A673 (cell line): ENCODE data around the gene CCR2. TPM values are rescaled to one million over a fixed set of nuclear protein-coding genes. Genes with fewer than 3 reads are reported as not detected.
A peak's percentile ranks its signal among the peaks of the same experiment; 100 is the strongest.

Experiments
- BruUV-seq: library from RNA; stranded (reverse); fragments of 400-500 nt; replicated peaks from 2 replicates; lab custom pipeline; 2021; lab: Mats Ljungman, UMichigan
- CTCF ChIA-PET: fragments of 300-600 bp; sonication (Branson Sonifier 250); formaldehyde crosslinking; loops from one replicate; lab custom pipeline; 2022; ENCODE audit warnings: antibody characterized with exemption; lab: Charles Lee
- POLR2A ChIA-PET: fragments of 300-600 bp; sonication (Branson Sonifier 250); formaldehyde crosslinking; loops from one replicate; lab custom pipeline; 2022; ENCODE audit warnings: antibody characterized with exemption; ENCODE audit not compliant: low non-redundant PET; lab: Charles Lee
- DNase-seq: peaks from one replicate; pipeline ENCODE4 v3.0.0-alpha.2; 2015; ENCODE audit warnings: low spot score
- H3K27ac ChIP-seq: fragments of 200-600 bp; sonication (generic); 2 replicates; pipeline ENCODE4 v1.5.1; 2016; ENCODE audit warnings: mixed run types, low read depth, mild to moderate bottlenecking, mixed read lengths, antibody characterized with exemption, low read length; ENCODE audit not compliant: poor library complexity, severe bottlenecking
- H3K27me3 ChIP-seq: fragments of 200-600 bp; sonication (generic); replicated peaks from 2 replicates; pipeline ENCODE4 v1.6.1; 2017; ENCODE audit warnings: mixed run types, low read depth, mild to moderate bottlenecking, mixed read lengths, antibody characterized with exemption, low read length; ENCODE audit not compliant: insufficient read depth, poor library complexity
- H3K36me3 ChIP-seq: fragments of 200-600 bp; sonication (generic); 2 replicates; pipeline ENCODE4 v1.6.1; 2016; ENCODE audit warnings: mixed run types, mild to moderate bottlenecking, mixed read lengths, antibody characterized with exemption, low read length; ENCODE audit not compliant: insufficient read depth, poor library complexity, severe bottlenecking
- H3K4me1 ChIP-seq: fragments of 200-600 bp; sonication (generic); 2 replicates; pipeline ENCODE4 v1.6.1; 2017; ENCODE audit warnings: mixed run types, mild to moderate bottlenecking, mixed read lengths, antibody characterized with exemption, low read length; ENCODE audit not compliant: insufficient read depth, poor library complexity, severe bottlenecking
- H3K4me3 ChIP-seq: fragments of 200-600 bp; sonication (generic); 2 replicates; pipeline ENCODE4 v1.5.1; 2016; ENCODE audit warnings: low read depth, mixed run types, mild to moderate bottlenecking, mixed read lengths, low read length; ENCODE audit not compliant: poor library complexity, severe bottlenecking
- H3K9me3 ChIP-seq: fragments of 200-600 bp; sonication (generic); 2 replicates; pipeline ENCODE4 v1.6.1; 2016; ENCODE audit warnings: mixed run types, low read depth, mild to moderate bottlenecking, mixed read lengths, antibody characterized with exemption, low read length; ENCODE audit not compliant: poor library complexity, severe bottlenecking
- EZH2 ChIP-seq: fragments of 200-600 bp; sonication (generic); IDR thresholded peaks from 2 replicates; pipeline ENCODE4 v1.6.1; 2017; ENCODE audit warnings: borderline replicate concordance, low read depth, mild to moderate bottlenecking, mixed read lengths, antibody characterized with exemption, low read length; ENCODE audit not compliant: poor library complexity, severe bottlenecking
- intact Hi-C: fragments of 100-400 bp; cut with micrococcal nuclease; formaldehyde crosslinking; loops from one replicate; pipeline ENCODE4 v1.10.0; 2022; ENCODE audit not compliant: unreplicated experiment
- total RNA-seq: library from RNA; stranded (reverse); gene quantifications from 2 replicates; pipeline ENCODE4 v1.2.3, GENCODE V29; 2021
- TF ChIP-seq, protein P1 (sequence below): fragments of 300-800, 200-600 bp; sonication (generic); conservative IDR thresholded peaks from 2 replicates; pipeline ENCODE4 v1.5.1; 2017; ENCODE audit warnings: low read depth, mild to moderate bottlenecking, antibody characterized with exemption, low read length, moderate library complexity, mixed read lengths

CCR2 gene
- total RNA-seq, 1 experiment from 2014 or later, result not detected

DNA sequence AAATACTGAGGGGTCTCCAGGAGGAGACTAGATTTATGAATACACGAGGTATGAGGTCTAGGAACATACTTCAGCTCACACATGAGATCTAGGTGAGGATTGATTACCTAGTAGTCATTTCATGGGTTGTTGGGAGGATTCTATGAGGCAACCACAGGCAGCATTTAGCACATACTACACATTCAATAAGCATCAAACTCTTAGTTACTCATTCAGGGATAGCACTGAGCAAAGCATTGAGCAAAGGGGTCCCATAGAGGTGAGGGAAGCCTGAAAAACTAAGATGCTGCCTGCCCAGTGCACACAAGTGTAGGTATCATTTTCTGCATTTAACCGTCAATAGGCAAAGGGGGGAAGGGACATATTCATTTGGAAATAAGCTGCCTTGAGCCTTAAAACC, 21.3 kb downstream of the CCR2 start:
- Histone ChIP-seq H3K36me3 (no peaks in the 10 kb centered on the region), H3K27me3 (peaks cover 23% of the 10 kb centered on the region), H3K27ac (no peak overlapping the region), H3K9me3 (no peaks in the 10 kb centered on the region), H3K4me1 (no peaks in the 10 kb centered on the region), H3K4me3 (no peak overlapping the region)
- DNase-seq, result no peak
- ChIA-PET POLR2A (no interaction called here), CTCF (no interaction called here)
- no TSS peak for BruUV-seq
- intact Hi-C loops, result loop anchor here (10.0 kb wide), 1 partner anchor 160 kb away; no protein-coding TSS in a partner anchor
- TF ChIP-seq, protein P1, sequence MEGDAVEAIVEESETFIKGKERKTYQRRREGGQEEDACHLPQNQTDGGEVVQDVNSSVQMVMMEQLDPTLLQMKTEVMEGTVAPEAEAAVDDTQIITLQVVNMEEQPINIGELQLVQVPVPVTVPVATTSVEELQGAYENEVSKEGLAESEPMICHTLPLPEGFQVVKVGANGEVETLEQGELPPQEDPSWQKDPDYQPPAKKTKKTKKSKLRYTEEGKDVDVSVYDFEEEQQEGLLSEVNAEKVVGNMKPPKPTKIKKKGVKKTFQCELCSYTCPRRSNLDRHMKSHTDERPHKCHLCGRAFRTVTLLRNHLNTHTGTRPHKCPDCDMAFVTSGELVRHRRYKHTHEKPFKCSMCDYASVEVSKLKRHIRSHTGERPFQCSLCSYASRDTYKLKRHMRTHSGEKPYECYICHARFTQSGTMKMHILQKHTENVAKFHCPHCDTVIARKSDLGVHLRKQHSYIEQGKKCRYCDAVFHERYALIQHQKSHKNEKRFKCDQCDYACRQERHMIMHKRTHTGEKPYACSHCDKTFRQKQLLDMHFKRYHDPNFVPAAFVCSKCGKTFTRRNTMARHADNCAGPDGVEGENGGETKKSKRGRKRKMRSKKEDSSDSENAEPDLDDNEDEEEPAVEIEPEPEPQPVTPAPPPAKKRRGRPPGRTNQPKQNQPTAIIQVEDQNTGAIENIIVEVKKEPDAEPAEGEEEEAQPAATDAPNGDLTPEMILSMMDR, result no peak
- TF ChIP-seq EZH2, result no peak

DNA sequence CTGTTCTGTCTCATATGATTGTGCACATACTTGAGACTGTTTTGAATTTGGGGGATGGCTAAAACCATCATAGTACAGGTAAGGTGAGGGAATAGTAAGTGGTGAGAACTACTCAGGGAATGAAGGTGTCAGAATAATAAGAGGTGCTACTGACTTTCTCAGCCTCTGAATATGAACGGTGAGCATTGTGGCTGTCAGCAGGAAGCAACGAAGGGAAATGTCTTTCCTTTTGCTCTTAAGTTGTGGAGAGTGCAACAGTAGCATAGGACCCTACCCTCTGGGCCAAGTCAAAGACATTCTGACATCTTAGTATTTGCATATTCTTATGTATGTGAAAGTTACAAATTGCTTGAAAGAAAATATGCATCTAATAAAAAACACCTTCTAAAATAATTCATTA, 21.9 kb downstream of the CCR2 start:
- no peak for TF ChIP-seq EZH2
- TF ChIP-seq, protein P1, result no peak
- H3K27me3 ChIP-seq, result peaks cover 20% of the 10 kb centered on the region
- H3K4me3 ChIP-seq, result no peak overlapping the region
- H3K27ac ChIP-seq, result no peak overlapping the region
- H3K9me3 ChIP-seq, result no peaks in the 10 kb centered on the region
- H3K4me1 ChIP-seq, result no peaks in the 10 kb centered on the region
- ChIA-PET CTCF (no interaction called here), POLR2A (no interaction called here)
- BruUV-seq, result no TSS peak
- intact Hi-C loops, result loop anchor here (10.0 kb wide), 1 partner anchor 161 kb away; no protein-coding TSS in a partner anchor
- H3K36me3 ChIP-seq, result no peaks in the 10 kb centered on the region
- no peak for DNase-seq

DNA sequence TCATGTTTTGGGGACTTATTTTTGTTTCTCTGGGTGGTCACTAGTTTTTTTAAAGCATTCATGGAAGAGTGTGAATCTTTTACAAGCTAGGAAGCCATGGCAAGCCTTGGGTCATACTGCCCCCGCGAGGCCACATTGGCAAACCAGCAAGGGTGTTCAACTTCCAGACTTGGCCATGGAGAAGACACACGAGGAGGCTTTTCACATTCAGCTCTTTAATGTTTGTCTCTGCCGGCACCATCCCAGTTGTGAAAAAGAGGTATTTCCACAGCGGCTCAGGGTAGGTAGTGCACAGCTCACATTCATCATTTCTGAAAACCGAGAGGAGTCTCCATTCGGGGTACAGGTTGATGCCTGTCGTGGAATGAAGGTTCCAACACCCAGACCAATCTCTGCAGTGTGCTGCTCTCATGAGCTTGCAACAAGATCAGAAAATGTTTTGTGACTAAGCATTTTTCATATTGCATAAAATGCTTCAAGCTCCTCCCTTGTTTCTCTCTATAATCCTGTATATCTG, 24.6 kb downstream of the CCR2 start:
- H3K36me3 ChIP-seq, result no peaks in the 10 kb centered on the region
- BruUV-seq, result no TSS peak
- TF ChIP-seq EZH2, result no peak
- TF ChIP-seq, protein P1, result peak; percentile 34; the same call in 1 of the 2 replicates
- no peak overlapping the region for H3K27ac ChIP-seq
- H3K9me3 ChIP-seq, result no peaks in the 10 kb centered on the region
- peaks cover 11% of the 10 kb centered on the region for H3K27me3 ChIP-seq
- no peaks in the 10 kb centered on the region for H3K4me1 ChIP-seq
- POLR2A ChIA-PET, result no interaction called here
- CTCF ChIA-PET, result no interaction called here
- H3K4me3 ChIP-seq, result no peak overlapping the region
- DNase-seq, result peak; percentile 3
- intact Hi-C loops, result loop anchor here (10.0 kb wide), 1 partner anchor 164 kb away; no protein-coding TSS in a partner anchor
